Colon (tissue), 2 donors: ENCODE data around the gene PARD3.

Source experiments
- FAIRE-seq: peaks from 2 replicates; lab custom pipeline; 2012; peaks lifted over from hg19 to GRCh38; lab: Jason Lieb, UNC
- donor health status: control.
- donor health status: control.

The PARD3 gene

GRCh38 chr10:34824870-34825269 is 9.8 kb upstream of the PARD3 start:
- FAIRE-seq = no peak

- FAIRE-seq = no peak
Measured at GRCh38 chr10:34821587-34822585, 6.8 kb upstream of the PARD3 start.

- no peak for FAIRE-seq
Measured at GRCh38 chr10:34817586-34817985, 2.5 kb upstream of the PARD3 start.

- FAIRE-seq = no peak
Measured at GRCh38 chr10:34817054-34817453, 2.0 kb upstream of the PARD3 start.

GRCh38 chr10:34816501-34817002 is 1.5 kb upstream of the PARD3 start:
- no peak for FAIRE-seq

GRCh38 chr10:34816085-34816496 is 995 bp upstream of the PARD3 start:
- FAIRE-seq = no peak

- no peak for FAIRE-seq
Measured at GRCh38 chr10:34814913-34815184, 247 bp downstream of the PARD3 start.

- no peak for FAIRE-seq
Measured at GRCh38 chr10:34814223-34814912, 728 bp downstream of the PARD3 start.

- no peak for FAIRE-seq
Measured at GRCh38 chr10:34813626-34814222, 1.4 kb downstream of the PARD3 start.

GRCh38 chr10:34812771-34813170 is 2.3 kb downstream of the PARD3 start:
- no peak for FAIRE-seq

GRCh38 chr10:34811968-34812514 is 3.1 kb downstream of the PARD3 start:
- FAIRE-seq = no peak

GRCh38 chr10:34811126-34811967 is 3.7 kb downstream of the PARD3 start:
- FAIRE-seq = no peak

- no peak for FAIRE-seq
Measured at GRCh38 chr10:34809796-34810195, 5.3 kb downstream of the PARD3 start.

GRCh38 chr10:34808801-34809745 is 6.0 kb downstream of the PARD3 start:
- FAIRE-seq = no peak

GRCh38 chr10:34808336-34808735 is 6.8 kb downstream of the PARD3 start:
- no peak for FAIRE-seq

- FAIRE-seq = no peak
Measured at GRCh38 chr10:34804306-34804705, 10.8 kb downstream of the PARD3 start.

GRCh38 chr10:34802692-34803091 is 12.4 kb downstream of the PARD3 start:
- no peak for FAIRE-seq

GRCh38 chr10:34801097-34801733 is 13.9 kb downstream of the PARD3 start:
- FAIRE-seq = no peak

- FAIRE-seq = no peak
Measured at GRCh38 chr10:34800624-34801023, 14.5 kb downstream of the PARD3 start.

- FAIRE-seq = no peak
Measured at GRCh38 chr10:34798654-34799053, 16.4 kb downstream of the PARD3 start.
